GM12878 (cell line): ENCODE data around the gene GM2A. TPM values are rescaled to one million over a fixed set of nuclear protein-coding genes. Genes with fewer than 3 reads are reported as not detected.

ENCODE experiments used
- BHLHE40 ChIP-seq, 2 experiments: fragments of 450-650 bp in 1 of 2; IDR thresholded peaks; 2 replicates each; pipeline ENCODE4 v1.6.1; 2011 to 2017; ENCODE audit warnings: low read depth in 2 of 2, borderline replicate concordance in 1 of 2, improper control_type of control experiment in 1 of 2, low read length in 1 of 2, mild to moderate bottlenecking in 1 of 2
- BMI1 ChIP-seq: fragments of 450-650 bp; IDR thresholded peaks from 2 replicates; pipeline ENCODE4 v1.6.1; 2016; ENCODE audit warnings: mild to moderate bottlenecking, moderate library complexity, borderline replicate concordance
- CEBPB ChIP-seq, 2 experiments: fragments of 150-350 bp in 1 of 2; IDR thresholded peaks; 2 replicates each; pipeline ENCODE4 v1.6.1; 2012 to 2014; ENCODE audit warnings: low read depth in 2 of 2, low read length in 2 of 2, borderline replicate concordance in 1 of 2, inconsistent platforms in 1 of 2
- CREB1 ChIP-seq: IDR thresholded peaks from 2 replicates; pipeline ENCODE4 v1.6.1; 2012; ENCODE audit warnings: low read depth, mild to moderate bottlenecking, inconsistent platforms
- CREM ChIP-seq: IDR thresholded peaks from 2 replicates; pipeline ENCODE4 v1.6.1; 2014; ENCODE audit warnings: antibody characterized with exemption, low read depth
- DPF2 ChIP-seq: fragments of 450-650 bp; IDR thresholded peaks from 2 replicates; pipeline ENCODE4 v1.6.1; 2017; ENCODE audit warnings: mild to moderate bottlenecking
- EP300 ChIP-seq, 2 experiments: fragments of 150-350 bp in 1 of 2; IDR thresholded peaks; 2 replicates each; pipeline ENCODE4 v1.6.1; 2011 to 2012; ENCODE audit warnings: low read depth in 2 of 2, low read length in 2 of 2, borderline replicate concordance in 1 of 2, improper control_type of control experiment in 1 of 2, inconsistent platforms in 1 of 2; ENCODE audit not compliant: control insufficient read depth in 1 of 2
- FOXK2 ChIP-seq: fragments of 450-650 bp; IDR thresholded peaks from 2 replicates; pipeline ENCODE4 v1.6.1; 2017; ENCODE audit warnings: mild to moderate bottlenecking, moderate library complexity
- HCFC1 ChIP-seq: fragments of 150-350 bp; IDR thresholded peaks from 2 replicates; pipeline ENCODE4 v1.6.1; 2014; ENCODE audit warnings: low read length
- IKZF2 ChIP-seq, 2 experiments: fragments of 450-650 bp; IDR thresholded peaks; 2 replicates each; pipeline ENCODE4 v1.6.1; 2017; ENCODE audit warnings: mild to moderate bottlenecking in 2 of 2, moderate library complexity in 2 of 2
- KLF5 ChIP-seq: fragments of 450-650 bp; IDR thresholded peaks from 2 replicates; pipeline ENCODE4 v1.6.1; 2014; ENCODE audit warnings: mild to moderate bottlenecking; ENCODE audit not compliant: partially characterized antibody
- MEF2B ChIP-seq: fragments of 450-650 bp; IDR thresholded peaks from 2 replicates; pipeline ENCODE4 v1.6.1; 2018; ENCODE audit warnings: mild to moderate bottlenecking, moderate library complexity; ENCODE audit not compliant: partially characterized antibody, poor library complexity, severe bottlenecking
- MTA2 ChIP-seq: fragments of 450-650 bp; IDR thresholded peaks from 2 replicates; pipeline ENCODE4 v1.6.1; 2016; ENCODE audit warnings: low read depth, mild to moderate bottlenecking, moderate library complexity
- NBN ChIP-seq: fragments of 450-650 bp; IDR thresholded peaks from 2 replicates; pipeline ENCODE4 v1.6.1; 2016
- PAX5 ChIP-seq: IDR thresholded peaks from 2 replicates; pipeline ENCODE4 v1.6.1; 2011; ENCODE audit warnings: low read depth, low read length, borderline replicate concordance
- PML ChIP-seq: IDR thresholded peaks from 2 replicates; pipeline ENCODE4 v1.6.1; 2012; ENCODE audit warnings: low read length, inconsistent platforms
- POLR2A ChIP-seq: IDR thresholded peaks from 2 replicates; pipeline ENCODE4 v1.6.1; 2011; ENCODE audit warnings: low read depth, mild to moderate bottlenecking, low read length
- POU2F2 ChIP-seq: IDR thresholded peaks from 3 replicates; pipeline ENCODE4 v1.6.1; 2011; ENCODE audit warnings: low read depth, mild to moderate bottlenecking, low read length, borderline replicate concordance
- RBBP5 ChIP-seq: fragments of 200-600 bp; sonication (generic); conservative IDR thresholded peaks from 2 replicates; pipeline ENCODE4 v1.6.1; 2016
- RUNX3 ChIP-seq: IDR thresholded peaks from 2 replicates; pipeline ENCODE4 v1.6.1; 2012; ENCODE audit warnings: low read length, inconsistent platforms
- SREBF1 ChIP-seq: IDR thresholded peaks from 2 replicates; pipeline ENCODE4 v1.6.1; 2012; ENCODE audit warnings: mild to moderate bottlenecking, low read length
- SRF ChIP-seq, 2 experiments: IDR thresholded peaks; 2 replicates each; pipeline ENCODE4 v1.6.1; 2011; ENCODE audit warnings: low read depth in 2 of 2, low read length in 2 of 2, mild to moderate bottlenecking in 1 of 2, moderate library complexity in 1 of 2
- STAT3 ChIP-seq: IDR thresholded peaks from 2 replicates; pipeline ENCODE4 v1.6.1; 2011; ENCODE audit warnings: low read depth, low read length, improper control_type of control experiment
- SUZ12 ChIP-seq: fragments of 200-600 bp; sonication (generic); IDR thresholded peaks from one replicate; pipeline ENCODE4 v1.6.1; 2018; ENCODE audit warnings: antibody characterized with exemption, mild to moderate bottlenecking; ENCODE audit not compliant: unreplicated experiment
- TAF1 ChIP-seq: IDR thresholded peaks from 2 replicates; pipeline ENCODE4 v1.6.1; 2011; ENCODE audit warnings: mild to moderate bottlenecking, low read depth, low read length, borderline replicate concordance
- TCF12 ChIP-seq: IDR thresholded peaks from 2 replicates; pipeline ENCODE4 v1.6.1; 2011; ENCODE audit warnings: low read depth, mild to moderate bottlenecking, low read length
- ZNF274 ChIP-seq: IDR thresholded peaks from one replicate; pipeline ENCODE4 v1.8.0; 2011; ENCODE audit not compliant: insufficient read length, insufficient read depth
- polyA plus RNA-seq, 11 experiments: library from polyadenylated mRNA; depleted of rRNA in 4 of 11; unstranded in 6 of 11; stranded (reverse) in 5 of 11; fragments of >200 nt; fragmentation: Nextera tagmentation in 4 of 11; fragmentation: Illumina TruSeq in 1 of 11; extraction: Ambion mirVana in 4 of 11; extraction: Trizol in 1 of 11; gene quantifications; 1 replicate in 1 of 11; 2 replicates in 10 of 11; pipeline versions ENCODE4 v1.2.1 to v1.2.3, GENCODE V29; 2011 to 2016; ENCODE audit warnings: inconsistent platforms in 2 of 11, missing spikeins in 2 of 11, low read depth in 1 of 11
- total RNA-seq, 4 experiments: library from RNA; depleted of rRNA in 3 of 4; stranded (reverse); fragments of >200 nt in 3 of 4; fragmentation: Illumina TruSeq in 1 of 4; extraction: Trizol in 1 of 4; gene quantifications; 2 replicates each; pipeline versions ENCODE4 v1.2.1 to v1.2.3, GENCODE V29; 2013 to 2021
- TF ChIP-seq, protein P1 (sequence below): fragments of 450-650 bp; IDR thresholded peaks from 2 replicates; pipeline ENCODE4 v1.6.1; 2017; ENCODE audit warnings: low read depth, mild to moderate bottlenecking, moderate library complexity
- TF ChIP-seq, protein P2 (sequence below), 3 experiments: IDR thresholded peaks in 2 of 3; conservative IDR thresholded peaks in 1 of 3; 2 replicates each; pipeline ENCODE4 v1.5.1; 2011; ENCODE audit warnings: low read depth in 3 of 3, low read length in 3 of 3, mild to moderate bottlenecking in 3 of 3, control low read depth in 2 of 3, moderate library complexity in 2 of 3, inconsistent platforms in 1 of 3, mixed read lengths in 1 of 3; ENCODE audit not compliant: control insufficient read depth in 2 of 3, insufficient read depth in 1 of 3; ENCODE audit errors: extremely low read depth in 1 of 3

Gene GM2A
- total and polyA plus RNA-seq, 10 of the 15 experiments (the other 5 are each of a cell fraction or from before 2014, with no cell fraction given): 33.6 to 106 (median 68.2) TPM

DNA sequence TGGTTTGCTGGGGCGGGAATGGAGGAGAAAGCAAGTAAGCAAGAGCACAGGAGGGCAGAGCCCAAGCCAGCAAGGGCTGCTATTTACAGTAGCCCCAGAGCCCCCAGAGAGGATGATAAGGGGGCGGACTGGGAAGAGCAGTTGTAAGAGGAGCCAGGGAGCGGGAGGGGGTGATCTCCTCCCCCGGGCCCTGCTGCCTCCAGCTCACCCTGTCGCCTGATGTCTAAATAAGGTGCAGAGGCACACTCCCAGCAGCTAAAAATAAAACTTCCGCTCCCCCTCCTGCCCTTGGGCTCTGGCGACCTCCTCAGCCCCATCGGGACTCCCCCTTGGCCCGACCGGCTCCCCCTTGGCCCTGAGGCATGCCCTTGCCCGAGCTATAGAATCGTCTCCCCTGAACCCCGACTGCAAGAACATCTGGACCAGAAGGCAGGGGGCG is 14.7 kb upstream of the GM2A start (continued):
- TF ChIP-seq, protein P1, sequence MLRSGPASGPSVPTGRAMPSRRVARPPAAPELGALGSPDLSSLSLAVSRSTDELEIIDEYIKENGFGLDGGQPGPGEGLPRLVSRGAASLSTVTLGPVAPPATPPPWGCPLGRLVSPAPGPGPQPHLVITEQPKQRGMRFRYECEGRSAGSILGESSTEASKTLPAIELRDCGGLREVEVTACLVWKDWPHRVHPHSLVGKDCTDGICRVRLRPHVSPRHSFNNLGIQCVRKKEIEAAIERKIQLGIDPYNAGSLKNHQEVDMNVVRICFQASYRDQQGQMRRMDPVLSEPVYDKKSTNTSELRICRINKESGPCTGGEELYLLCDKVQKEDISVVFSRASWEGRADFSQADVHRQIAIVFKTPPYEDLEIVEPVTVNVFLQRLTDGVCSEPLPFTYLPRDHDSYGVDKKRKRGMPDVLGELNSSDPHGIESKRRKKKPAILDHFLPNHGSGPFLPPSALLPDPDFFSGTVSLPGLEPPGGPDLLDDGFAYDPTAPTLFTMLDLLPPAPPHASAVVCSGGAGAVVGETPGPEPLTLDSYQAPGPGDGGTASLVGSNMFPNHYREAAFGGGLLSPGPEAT: peak; percentile 51; the same call in 1 of the 2 replicates
- TF ChIP-seq IKZF2 (IDR thresholded peaks at IDR 0.05) (peak; percentile 33 to 49; a peak in 3 of 4 replicates), EP300 (IDR thresholded peaks at IDR 0.05; ENCODE audit: borderline replicate concordance in 1 of 2, control insufficient read depth in 1 of 2, low read depth in 2 of 2, low read length in 2 of 2) (peak in 1 of 2 experiments; percentile 44; a peak in 1 of 4 replicates), BMI1 (no peak), TCF12 (0 out of 2 replicates have a peak, but pooled peaks have one; percentile 16), TAF1 (peak; percentile 31; the same call in 1 of the 2 replicates), CEBPB (IDR thresholded peaks at IDR 0.05; ENCODE audit: borderline replicate concordance in 1 of 2, low read depth in 2 of 2, low read length in 2 of 2) (no peak), SREBF1 (no peak), POLR2A (peak; percentile 38; the same call in 1 of the 2 replicates), STAT3 (no peak), NBN (0 out of 2 replicates have a peak, but pooled peaks have one; percentile 54), FOXK2 (0 out of 2 replicates have a peak, but pooled peaks have one; percentile 43), SUZ12 (no peak), SRF (IDR thresholded peaks at IDR 0.05; ENCODE audit: low read depth in 2 of 2, low read length in 2 of 2) (peak; percentile 23 to 87; a peak in 2 of 4 replicates), RUNX3 (0 out of 2 replicates have a peak, but pooled peaks have one; percentile 17), HCFC1 (no peak), CREM (0 out of 2 replicates have a peak, but pooled peaks have one; percentile 26), KLF5 (no peak), ZNF274 (no peak), POU2F2 (peak; percentile 39; the same call in 1 of the 3 replicates), MEF2B (peak; percentile 85), PML (0 out of 2 replicates have a peak, but pooled peaks have one; percentile 20), MTA2 (peak; percentile 30; the same call in 1 of the 2 replicates), DPF2 (peak; percentile 21; the same call in 1 of the 2 replicates), PAX5 (0 out of 2 replicates have a peak, but pooled peaks have one; percentile 6), RBBP5 (no peak), BHLHE40 (IDR thresholded peaks at IDR 0.05; ENCODE audit: borderline replicate concordance in 1 of 2, low read depth in 2 of 2, low read length in 1 of 2) (peak; percentile 72 to 85), CREB1 (0 out of 2 replicates have a peak, but pooled peaks have one; percentile 20)
- TF ChIP-seq, protein P2, sequence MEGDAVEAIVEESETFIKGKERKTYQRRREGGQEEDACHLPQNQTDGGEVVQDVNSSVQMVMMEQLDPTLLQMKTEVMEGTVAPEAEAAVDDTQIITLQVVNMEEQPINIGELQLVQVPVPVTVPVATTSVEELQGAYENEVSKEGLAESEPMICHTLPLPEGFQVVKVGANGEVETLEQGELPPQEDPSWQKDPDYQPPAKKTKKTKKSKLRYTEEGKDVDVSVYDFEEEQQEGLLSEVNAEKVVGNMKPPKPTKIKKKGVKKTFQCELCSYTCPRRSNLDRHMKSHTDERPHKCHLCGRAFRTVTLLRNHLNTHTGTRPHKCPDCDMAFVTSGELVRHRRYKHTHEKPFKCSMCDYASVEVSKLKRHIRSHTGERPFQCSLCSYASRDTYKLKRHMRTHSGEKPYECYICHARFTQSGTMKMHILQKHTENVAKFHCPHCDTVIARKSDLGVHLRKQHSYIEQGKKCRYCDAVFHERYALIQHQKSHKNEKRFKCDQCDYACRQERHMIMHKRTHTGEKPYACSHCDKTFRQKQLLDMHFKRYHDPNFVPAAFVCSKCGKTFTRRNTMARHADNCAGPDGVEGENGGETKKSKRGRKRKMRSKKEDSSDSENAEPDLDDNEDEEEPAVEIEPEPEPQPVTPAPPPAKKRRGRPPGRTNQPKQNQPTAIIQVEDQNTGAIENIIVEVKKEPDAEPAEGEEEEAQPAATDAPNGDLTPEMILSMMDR (IDR thresholded peaks at IDR 0.05 in 2 of 3, conservative IDR thresholded peaks at IDR 0.05 in 1 of 3; ENCODE audit: control insufficient read depth in 2 of 3, extremely low read depth in 1 of 3, insufficient read depth in 1 of 3, low read depth in 3 of 3, low read length in 3 of 3): peak in 1 of 3 experiments; percentile 14; a peak in 1 of 6 replicates
